Esophagus squamous epithelium (tissue), 5 donors: ENCODE results near the gene ZBTB14. TPM values are rescaled to one million over a fixed set of nuclear protein-coding genes. Genes with fewer than 3 reads are reported as not detected.
A peak's percentile ranks its signal among the peaks of the same experiment; 100 is the strongest.

Experiments
- DNase-seq: peaks from one replicate; lab custom pipeline; 2025; lab: John Stamatoyannopoulos, UW
- H3K27ac ChIP-seq, 4 donors: fragments of 200-600 bp; sonication (generic); one replicate each; pipeline ENCODE4 v1.5.1; 2016 to 2019; ENCODE audit warnings: mild to moderate bottlenecking in 1 of 4
- H3K27me3 ChIP-seq, 4 donors: fragments of 200-600 bp; sonication (generic); 1 replicate in 3 of 4; 2 replicates in 1 of 4; pipeline versions ENCODE4 v1.5.1 to v1.6.0; 2017 to 2021; ENCODE audit warnings: antibody characterized with exemption in 1 of 4
- H3K36me3 ChIP-seq, 3 donors: fragments of 200-600 bp; sonication (generic); one replicate each; pipeline ENCODE4 v1.5.1; 2016 to 2019
- H3K4me1 ChIP-seq, 3 donors: fragments of 200-600 bp; sonication (generic); one replicate each; pipeline ENCODE4 v1.5.1; 2017 to 2019
- H3K4me3 ChIP-seq, 4 donors: fragments of 200-600 bp; sonication (generic); 1 replicate in 3 of 4; 2 replicates in 1 of 4; pipeline ENCODE4 v1.5.1; 2016 to 2019; ENCODE audit warnings: mild to moderate bottlenecking in 2 of 4, moderate library complexity in 1 of 4
- H3K9me3 ChIP-seq, 3 donors: fragments of 200-600 bp; sonication (generic); one replicate each; pipeline ENCODE4 v1.5.1; 2016 to 2019
- POLR2A ChIP-seq, 4 donors: fragments of 450-650 bp; IDR thresholded peaks; one replicate each; pipeline ENCODE4 v1.6.1; 2017; ENCODE audit warnings: antibody characterized with exemption in 4 of 4, mild to moderate bottlenecking in 4 of 4, moderate library complexity in 3 of 4
- WGBS, 2 donors: methylation state at CpG; one replicate each; pipeline ENCODE4 v1.1.5; 2018; 5-methylcytosine and 5-hydroxymethylcytosine counted together
- intact Hi-C: fragments of 100-400 bp; cut with DNase I; formaldehyde crosslinking; loops from one replicate; pipeline ENCODE4 v1.15.0; 2022
- total RNA-seq, 4 donors: library from RNA; depleted of rRNA; stranded (reverse); fragments of >200 nt; gene quantifications; one replicate each; pipeline ENCODE4 v1.1.0, GENCODE V29; 2016
- TF ChIP-seq, protein P1 (sequence below), 6 experiments: fragments of 450-650 bp in 4 of 6; fragments of 200-600 bp in 2 of 6; sonication (generic) in 2 of 6; IDR thresholded peaks; one replicate each; pipeline ENCODE4 v1.5.1; 2016 to 2019; ENCODE audit warnings: antibody characterized with exemption in 6 of 6, mild to moderate bottlenecking in 4 of 6, moderate library complexity in 4 of 6
- donor health status: DM: yes; HTN: yes; CAD: no.

ZBTB14 gene
- total RNA-seq, 4 donors from 2014 or later, result 4.4 to 10.2 (median 8.0) TPM

DNA sequence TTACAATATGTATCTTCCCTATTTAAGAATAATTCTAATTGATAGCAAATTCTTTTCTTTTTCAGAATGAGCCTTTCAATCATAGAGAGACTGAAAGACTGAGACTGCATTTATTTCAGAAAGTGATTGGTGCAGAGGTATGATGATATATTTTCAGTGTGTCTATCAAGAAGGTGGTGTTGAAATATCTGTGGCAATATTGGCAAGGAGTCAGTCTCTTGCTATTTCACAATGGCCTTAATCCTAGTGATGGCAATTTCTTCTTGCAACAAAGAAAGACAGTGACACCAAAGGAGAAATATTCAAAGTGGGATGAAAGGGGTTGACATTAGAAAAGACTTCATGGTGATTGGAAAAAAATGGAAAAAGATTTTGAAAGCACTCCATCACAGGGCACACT lies 21.7 kb upstream of the ZBTB14 start:
- DNase-seq, result no peak
- H3K9me3 ChIP-seq, result no peaks in the 10 kb centered on the region
- TF ChIP-seq, protein P1, sequence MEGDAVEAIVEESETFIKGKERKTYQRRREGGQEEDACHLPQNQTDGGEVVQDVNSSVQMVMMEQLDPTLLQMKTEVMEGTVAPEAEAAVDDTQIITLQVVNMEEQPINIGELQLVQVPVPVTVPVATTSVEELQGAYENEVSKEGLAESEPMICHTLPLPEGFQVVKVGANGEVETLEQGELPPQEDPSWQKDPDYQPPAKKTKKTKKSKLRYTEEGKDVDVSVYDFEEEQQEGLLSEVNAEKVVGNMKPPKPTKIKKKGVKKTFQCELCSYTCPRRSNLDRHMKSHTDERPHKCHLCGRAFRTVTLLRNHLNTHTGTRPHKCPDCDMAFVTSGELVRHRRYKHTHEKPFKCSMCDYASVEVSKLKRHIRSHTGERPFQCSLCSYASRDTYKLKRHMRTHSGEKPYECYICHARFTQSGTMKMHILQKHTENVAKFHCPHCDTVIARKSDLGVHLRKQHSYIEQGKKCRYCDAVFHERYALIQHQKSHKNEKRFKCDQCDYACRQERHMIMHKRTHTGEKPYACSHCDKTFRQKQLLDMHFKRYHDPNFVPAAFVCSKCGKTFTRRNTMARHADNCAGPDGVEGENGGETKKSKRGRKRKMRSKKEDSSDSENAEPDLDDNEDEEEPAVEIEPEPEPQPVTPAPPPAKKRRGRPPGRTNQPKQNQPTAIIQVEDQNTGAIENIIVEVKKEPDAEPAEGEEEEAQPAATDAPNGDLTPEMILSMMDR (IDR thresholded peaks at IDR 0.05), result no peak
- TF ChIP-seq POLR2A (IDR thresholded peaks at IDR 0.05), result no peak
- intact Hi-C loops, result no loop called here
- no peaks in the 10 kb centered on the region for H3K4me1 ChIP-seq
- H3K36me3 ChIP-seq, result no peaks in the 10 kb centered on the region
- no peak overlapping the region for H3K4me3 ChIP-seq
- no peaks in the 10 kb centered on the region for H3K27me3 ChIP-seq
- H3K27ac ChIP-seq, result no peak overlapping the region

DNA sequence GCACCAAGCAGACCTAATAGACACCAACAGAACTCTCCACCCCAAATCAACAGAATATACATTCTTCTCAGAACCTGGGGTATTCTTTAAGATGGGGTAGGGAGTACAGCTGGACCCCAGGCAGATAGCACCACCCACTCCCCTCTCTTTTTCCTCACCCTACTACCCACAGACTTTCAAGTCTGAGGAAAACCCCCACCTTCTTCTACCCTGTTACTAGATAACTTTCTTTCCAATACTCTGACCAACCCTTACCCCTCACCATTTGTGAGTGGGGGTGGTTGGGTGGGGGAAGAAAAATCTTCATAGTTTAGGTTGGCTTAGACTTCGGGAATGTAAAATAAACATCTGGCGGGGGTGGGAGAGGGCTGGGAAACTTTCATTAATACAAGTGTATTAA lies 20.3 kb upstream of the ZBTB14 start:
- no peak for DNase-seq
- Histone ChIP-seq H3K36me3 (no peaks in the 10 kb centered on the region), H3K4me3 (no peak overlapping the region), H3K27me3 (no peaks in the 10 kb centered on the region), H3K9me3 (no peaks in the 10 kb centered on the region), H3K4me1 (no peaks in the 10 kb centered on the region), H3K27ac (no peak overlapping the region)
- 30 to 54% methylated on average over 2 of the region's 2 CpGs for WGBS, 2 donors
- TF ChIP-seq, protein P1 (IDR thresholded peaks at IDR 0.05), result no peak
- TF ChIP-seq POLR2A (IDR thresholded peaks at IDR 0.05), result no peak
- intact Hi-C loops, result no loop called here

DNA sequence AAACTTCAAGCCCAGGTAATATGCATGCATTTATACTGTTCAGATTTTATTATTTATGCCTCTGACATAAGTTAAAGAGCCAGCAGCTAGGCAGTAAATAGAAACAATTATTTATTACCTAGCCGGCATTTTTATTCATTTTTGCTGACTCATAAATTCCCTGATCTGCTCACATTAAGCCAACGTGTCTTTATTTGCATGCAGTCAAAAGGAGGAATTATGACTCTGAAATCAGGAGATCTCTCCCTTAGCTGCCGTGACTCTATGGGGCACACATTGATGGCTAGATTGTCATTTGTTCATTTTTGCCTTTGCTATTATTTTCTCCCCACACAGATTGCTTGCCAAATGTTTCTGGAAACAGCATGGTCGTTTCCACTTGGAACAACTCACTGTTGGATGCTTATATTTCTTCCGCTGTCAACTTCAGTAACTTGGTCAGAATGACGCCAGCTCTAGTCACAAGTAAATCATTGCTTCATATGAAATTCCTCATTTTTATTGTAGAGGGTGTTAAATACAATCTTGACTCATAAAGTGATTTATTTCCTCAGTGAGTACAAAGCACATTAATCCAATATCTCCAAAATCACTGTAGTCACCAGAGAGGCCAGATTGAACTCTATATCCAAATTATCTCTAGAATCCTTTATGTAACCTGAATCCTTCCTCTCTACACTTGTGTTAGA lies 15.9 kb upstream of the ZBTB14 start:
- Histone ChIP-seq H3K9me3 (no peaks in the 10 kb centered on the region), H3K27ac (no peak overlapping the region), H3K4me1 (no peaks in the 10 kb centered on the region), H3K36me3 (no peaks in the 10 kb centered on the region), H3K4me3 (no peak overlapping the region), H3K27me3 (no peaks in the 10 kb centered on the region)
- intact Hi-C loops, result no loop called here
- TF ChIP-seq, protein P1 (IDR thresholded peaks at IDR 0.05), result no peak
- WGBS, 2 donors, result 34% methylated on average over 6 of the region's 6 CpGs
- DNase-seq, result no peak

DNA sequence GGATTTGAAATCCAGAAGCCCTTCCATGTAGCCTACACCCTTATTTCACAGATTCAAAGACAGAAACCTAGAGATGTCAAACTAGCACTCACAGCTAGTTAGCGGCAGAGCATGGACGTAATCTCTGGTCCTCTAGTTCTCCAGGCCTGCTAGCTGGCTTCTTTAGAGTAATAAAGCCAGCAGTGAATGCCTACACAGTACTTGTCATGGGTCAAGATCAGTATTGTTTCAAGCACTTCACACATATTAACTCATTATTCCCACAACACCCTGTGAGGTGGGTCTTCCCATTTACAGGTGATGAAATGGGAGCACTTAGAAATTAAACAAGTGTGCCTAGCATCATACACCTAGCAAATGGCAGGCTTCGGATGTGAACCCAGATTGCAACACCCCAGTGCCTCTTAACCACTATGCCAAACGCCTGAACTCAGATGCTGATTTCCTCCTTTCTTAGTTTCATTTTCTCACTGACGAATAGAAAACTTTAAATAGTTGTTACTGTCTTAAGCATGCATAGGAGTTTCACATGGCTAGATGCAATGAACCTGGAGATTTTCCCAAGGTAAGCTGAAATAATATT lies 14.5 kb upstream of the ZBTB14 start:
- Histone ChIP-seq H3K4me1 (no peaks in the 10 kb centered on the region), H3K27me3 (no peaks in the 10 kb centered on the region), H3K4me3 (peak overlapping the region in 1 of 4 donors; percentile 46), H3K36me3 (no peaks in the 10 kb centered on the region), H3K27ac (peak overlapping the region in 1 of 4 donors; percentile 14), H3K9me3 (no peaks in the 10 kb centered on the region)
- WGBS, 2 donors, result 43 to 47% methylated on average over 5 of the region's 5 CpGs
- TF ChIP-seq, protein P1 (IDR thresholded peaks at IDR 0.05), result no peak
- no peak for TF ChIP-seq POLR2A (IDR thresholded peaks at IDR 0.05)
- DNase-seq, result no peak
- intact Hi-C loops, result no loop called here

DNA sequence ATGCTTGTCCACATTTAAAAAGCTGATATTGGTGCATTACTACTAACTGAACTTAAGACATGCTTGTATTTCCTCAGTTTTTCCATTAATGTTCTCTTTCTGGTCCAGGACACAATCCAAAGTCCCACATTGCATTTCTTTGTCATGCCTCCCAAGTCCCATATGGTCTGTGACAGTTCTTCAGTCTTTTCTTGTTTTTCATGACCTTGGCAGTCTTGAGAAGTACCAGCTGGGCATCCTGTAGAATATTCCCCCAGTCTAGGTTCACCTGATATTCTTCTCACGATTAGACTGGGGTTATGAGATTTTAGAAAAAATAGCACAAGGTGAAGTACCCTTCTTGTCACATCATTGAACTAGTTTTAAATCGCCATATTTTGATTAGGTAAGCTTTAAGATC lies 10.3 kb upstream of the ZBTB14 start:
- no peaks in the 10 kb centered on the region for H3K9me3 ChIP-seq
- peaks cover 0 to 3% (median 0%) of the 10 kb centered on the region in 4 donors for H3K27me3 ChIP-seq
- no peak for DNase-seq
- H3K4me3 ChIP-seq, result no peak overlapping the region
- no peak overlapping the region for H3K27ac ChIP-seq
- no peak for TF ChIP-seq POLR2A (IDR thresholded peaks at IDR 0.05)
- TF ChIP-seq, protein P1 (IDR thresholded peaks at IDR 0.05), result no peak
- 70 to 77% methylated on average over 2 of the region's 2 CpGs for WGBS, 2 donors
- H3K4me1 ChIP-seq, result no peaks in the 10 kb centered on the region
- intact Hi-C loops, result no loop called here
- H3K36me3 ChIP-seq, result no peaks in the 10 kb centered on the region
